Karpas-422 (cell line): ENCODE results near the gene NFIX. TPM values are rescaled to one million over a fixed set of nuclear protein-coding genes. Genes with fewer than 3 reads are reported as not detected.
"Not testable (repeated sequence)": the region's sequence is repeated elsewhere in the genome, so short reads cannot be mapped to it uniquely, and the experiment has no call there.

ENCODE experiments used
- DNase-seq: peaks from one replicate; pipeline ENCODE4 v3.0.0-alpha.2; 2015
- H2AFZ ChIP-seq: fragments of 200-600 bp; sonication (generic); 2 replicates; pipeline ENCODE4 v1.6.1; 2014; ENCODE audit warnings: antibody characterized with exemption, low read length, mixed read lengths
- H3K27ac ChIP-seq: fragments of 200-600 bp; sonication (generic); 2 replicates; pipeline ENCODE4 v1.5.1; 2014; ENCODE audit warnings: mild to moderate bottlenecking, low read length, moderate library complexity
- H3K27me3 ChIP-seq: fragments of 200-600 bp; sonication (generic); 2 replicates; pipeline ENCODE4 v1.6.1; 2014; ENCODE audit warnings: low read length, mixed read lengths
- H3K36me3 ChIP-seq: fragments of 200-600 bp; sonication (generic); 2 replicates; pipeline ENCODE4 v1.6.1; 2014; ENCODE audit warnings: low read length, mixed read lengths; ENCODE audit not compliant: insufficient read depth
- H3K4me1 ChIP-seq: fragments of 200-600 bp; sonication (generic); 2 replicates; pipeline ENCODE4 v1.6.1; 2014; ENCODE audit warnings: mild to moderate bottlenecking, low read length, mixed read lengths
- H3K4me2 ChIP-seq: fragments of 200-600 bp; sonication (generic); 2 replicates; pipeline ENCODE4 v1.6.1; 2014; ENCODE audit warnings: low read length, low read depth, mild to moderate bottlenecking; ENCODE audit not compliant: poor library complexity, severe bottlenecking
- H3K4me3 ChIP-seq: fragments of 200-600 bp; sonication (generic); 2 replicates; pipeline ENCODE4 v1.5.1; 2014; ENCODE audit warnings: mild to moderate bottlenecking, antibody characterized with exemption, low read length, mixed read lengths
- H3K79me2 ChIP-seq: fragments of 200-600 bp; sonication (generic); 2 replicates; pipeline ENCODE4 v1.6.1; 2014; ENCODE audit warnings: mild to moderate bottlenecking, low read length, mixed read lengths
- H3K9ac ChIP-seq: fragments of 200-600 bp; sonication (generic); 2 replicates; pipeline ENCODE4 v1.6.0; 2014; ENCODE audit warnings: low read length
- H3K9me2 ChIP-seq: fragments of 200-600 bp; sonication (generic), shearing (Covaris generic); replicated peaks from 2 replicates; pipeline ENCODE4 v1.6.0; 2014; ENCODE audit warnings: mild to moderate bottlenecking, low read length, moderate library complexity; ENCODE audit not compliant: insufficient read depth
- H3K9me3 ChIP-seq: fragments of 300-700, 200-600 bp; sonication (generic); 2 replicates; pipeline ENCODE4 v1.6.1; 2014; ENCODE audit warnings: low read length, mixed read lengths
- H4K20me1 ChIP-seq: fragments of 200-600 bp; sonication (generic); 2 replicates; pipeline ENCODE4 v1.6.1; 2014; ENCODE audit warnings: mild to moderate bottlenecking, antibody characterized with exemption, low read length, low read depth; ENCODE audit not compliant: insufficient read depth
- total RNA-seq: library from RNA; depleted of rRNA; stranded (reverse); fragments of >200 nt; shearing (Covaris generic); gene quantifications from 2 replicates; pipeline ENCODE4 v1.2.3, GENCODE V29; 2014; ENCODE audit warnings: low replicate concordance

NFIX gene
- total RNA-seq, 1 experiment from 2014 or later = 0.04 TPM

DNA sequence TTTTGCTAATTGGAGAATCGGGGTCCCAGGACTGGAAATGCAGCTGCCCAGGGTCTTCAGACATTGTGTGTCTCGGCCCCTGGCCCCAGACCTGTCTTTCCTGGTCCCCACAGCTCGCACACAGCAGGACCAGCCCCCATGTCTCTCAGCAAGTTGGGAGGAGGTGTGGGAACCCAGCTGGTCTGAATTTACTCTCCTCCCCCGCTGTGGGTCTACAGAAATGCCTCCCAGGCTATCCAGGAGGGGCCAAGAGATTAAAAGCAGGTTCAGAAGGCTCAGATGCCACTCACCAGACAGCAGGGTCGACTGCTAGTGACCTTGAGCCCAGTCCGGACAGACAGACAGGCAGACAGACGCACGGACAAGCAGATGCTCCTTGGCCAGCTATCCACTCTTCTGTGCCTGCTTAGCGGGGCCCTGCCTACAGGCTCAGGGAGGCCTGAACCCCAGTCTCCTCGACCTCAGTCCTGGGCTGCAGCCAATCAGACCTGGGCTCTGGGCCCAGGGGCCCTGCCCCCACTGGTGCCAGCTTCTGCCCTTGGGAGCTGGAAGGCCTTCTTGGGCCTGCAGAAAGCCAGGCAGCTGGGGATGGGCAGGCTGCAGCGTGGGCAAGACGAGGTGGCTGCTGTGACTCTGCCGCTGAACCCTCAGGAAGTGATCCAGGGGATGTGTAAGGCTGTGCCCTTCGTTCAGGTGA is 25.8 kb upstream of the NFIX start, which contains the start of gene DAND5:
Gene DAND5, plus strand, starts transcription at position 285 of the 697 bp plus-strand sequence. Its CDS starts 85 bp downstream, at position 370.
- H3K36me3 ChIP-seq = no peaks in the 10 kb centered on the region
- no peaks in the 10 kb centered on the region for H3K79me2 ChIP-seq
- no peak for DNase-seq
- H3K9ac ChIP-seq = no peak within 1 kb of the TSS
- no peak within 1 kb of the TSS for H3K4me2 ChIP-seq
- H3K27me3 ChIP-seq = no peaks in the 10 kb centered on the region
- no peaks in the 10 kb centered on the region for H4K20me1 ChIP-seq
- H2AFZ ChIP-seq = no peak within 1 kb of the TSS
- H3K4me3 ChIP-seq = no peak within 1 kb of the TSS
- no peaks in the 10 kb centered on the region for H3K9me3 ChIP-seq
- H3K4me1 ChIP-seq = peaks cover 7% of the 10 kb centered on the region
- H3K27ac ChIP-seq = no peak within 1 kb of the TSS
- no peaks in the 10 kb centered on the region for H3K9me2 ChIP-seq

- H4K20me1 ChIP-seq = no peaks in the 10 kb centered on the region
- no peak overlapping the region for H2AFZ ChIP-seq
- no peaks in the 10 kb centered on the region for H3K27me3 ChIP-seq
- H3K79me2 ChIP-seq = no peaks in the 10 kb centered on the region
- no peaks in the 10 kb centered on the region for H3K36me3 ChIP-seq
- no peak overlapping the region for H3K9ac ChIP-seq
- H3K4me1 ChIP-seq = peaks cover 4% of the 10 kb centered on the region
- H3K27ac ChIP-seq = no peak overlapping the region
- H3K4me3 ChIP-seq = no peak overlapping the region
- H3K9me3 ChIP-seq = no peaks in the 10 kb centered on the region
- no peaks in the 10 kb centered on the region for H3K9me2 ChIP-seq
- H3K4me2 ChIP-seq = no peak overlapping the region
- DNase-seq = no peak
Measured at GRCh38 chr19:12970070-12970820, 25.0 kb upstream of the NFIX start.

DNA sequence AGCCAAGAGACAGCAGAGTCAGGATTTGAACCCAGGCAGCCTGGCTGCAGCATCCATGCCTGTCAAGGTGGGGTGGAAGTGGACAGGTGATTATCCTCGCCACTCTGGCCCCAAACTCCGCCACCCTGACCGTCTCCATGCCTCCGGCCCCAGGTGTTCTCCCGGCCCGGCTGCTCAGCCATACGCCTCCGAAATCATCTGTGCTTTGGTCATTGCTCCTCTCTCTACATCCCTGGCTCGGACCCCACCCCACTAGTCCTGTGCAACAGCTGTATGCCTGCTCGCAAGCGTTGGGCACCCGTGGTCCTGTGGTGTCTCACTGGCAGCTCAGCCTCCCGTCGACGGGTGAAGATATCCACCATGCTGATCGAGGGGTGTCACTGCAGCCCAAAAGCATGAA is 22.0 kb upstream of the NFIX start:
- Histone ChIP-seq H2AFZ (no peak overlapping the region), H3K4me2 (no peak overlapping the region), H3K9me3 (no peaks in the 10 kb centered on the region), H3K27ac (no peak overlapping the region), H3K4me3 (no peak overlapping the region), H3K27me3 (no peaks in the 10 kb centered on the region), H3K4me1 (no peaks in the 10 kb centered on the region), H4K20me1 (no peaks in the 10 kb centered on the region), H3K36me3 (no peaks in the 10 kb centered on the region), H3K9ac (no peak overlapping the region), H3K79me2 (no peaks in the 10 kb centered on the region), H3K9me2 (no peaks in the 10 kb centered on the region)
- DNase-seq = no peak

DNA sequence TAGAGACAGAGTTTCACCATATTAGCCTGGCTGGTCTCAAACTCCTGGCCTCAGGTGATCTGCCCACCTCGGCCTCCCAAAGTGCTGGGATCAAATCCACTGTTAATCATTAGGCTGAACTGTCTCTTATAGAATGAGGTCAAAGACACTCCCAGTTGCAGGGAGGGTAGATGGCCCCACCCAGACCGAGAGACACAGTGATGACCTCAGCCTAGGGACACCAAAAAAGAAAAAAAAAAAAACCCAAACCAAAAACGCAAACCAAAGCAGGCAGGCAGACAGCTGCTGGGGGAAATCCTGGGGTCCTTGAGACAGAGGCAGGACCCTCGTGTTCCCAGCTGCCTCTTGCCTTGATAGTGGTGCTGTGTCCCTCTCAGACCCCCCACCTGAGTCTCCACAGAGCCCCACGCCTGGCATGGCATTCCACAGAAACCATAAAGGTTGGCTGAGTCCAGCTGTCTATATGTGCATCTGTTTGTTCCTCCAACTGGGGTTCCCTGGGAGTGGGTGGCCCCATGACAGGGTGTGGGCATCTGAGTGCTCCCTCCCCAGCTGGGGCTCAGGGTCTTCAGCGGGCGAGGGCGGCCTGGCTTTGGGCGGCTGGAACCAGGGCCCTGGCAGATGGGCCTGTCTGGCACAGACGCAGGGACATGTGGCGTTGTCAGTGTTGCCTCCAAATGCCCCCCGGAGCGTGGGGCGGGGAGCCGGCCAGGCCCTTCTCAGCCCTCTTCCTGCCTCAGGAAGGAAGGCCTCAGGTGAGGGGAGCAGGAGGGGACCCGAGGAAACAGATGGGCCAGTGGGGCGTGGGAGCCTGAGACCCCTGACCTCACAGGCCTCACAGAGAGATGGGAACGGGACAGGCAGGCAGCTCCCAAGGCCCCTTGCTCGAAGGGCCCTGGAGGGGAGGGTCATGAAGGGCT is 20.7 kb upstream of the NFIX start:
- H3K4me2 ChIP-seq = no peak overlapping the region

GRCh38 chr19:12975221-12975741 is 20.0 kb upstream of the NFIX start:
- no peak for DNase-seq
- no peaks in the 10 kb centered on the region for H3K9me2 ChIP-seq
- no peaks in the 10 kb centered on the region for H3K4me1 ChIP-seq
- H3K79me2 ChIP-seq = no peaks in the 10 kb centered on the region
- no peaks in the 10 kb centered on the region for H4K20me1 ChIP-seq
- H3K36me3 ChIP-seq = no peaks in the 10 kb centered on the region
- no peaks in the 10 kb centered on the region for H3K27me3 ChIP-seq
- no peak overlapping the region for H3K9ac ChIP-seq
- no peak overlapping the region for H3K27ac ChIP-seq
- no peak overlapping the region for H3K4me3 ChIP-seq
- H3K4me2 ChIP-seq = no peak overlapping the region
- H3K9me3 ChIP-seq = no peaks in the 10 kb centered on the region
- H2AFZ ChIP-seq = no peak overlapping the region

More for the DNA sequence above, 20.7 kb upstream of the NFIX start:
- Histone ChIP-seq H3K4me3 (no peak overlapping the region), H2AFZ (no peak overlapping the region), H3K9me2 (no peaks in the 10 kb centered on the region), H3K36me3 (no peaks in the 10 kb centered on the region), H3K27me3 (no peaks in the 10 kb centered on the region), H3K9ac (no peak overlapping the region), H4K20me1 (no peaks in the 10 kb centered on the region), H3K27ac (no peak overlapping the region), H3K9me3 (no peaks in the 10 kb centered on the region), H3K79me2 (no peaks in the 10 kb centered on the region), H3K4me1 (no peaks in the 10 kb centered on the region)
- DNase-seq = no peak

- not testable (repeated sequence) for H3K9me2 ChIP-seq, H3K4me3 ChIP-seq, H3K4me1 ChIP-seq, H3K27ac ChIP-seq, H3K4me2 ChIP-seq, DNase-seq, H4K20me1 ChIP-seq, H3K36me3 ChIP-seq, H2AFZ ChIP-seq, H3K9ac ChIP-seq, H3K79me2 ChIP-seq, H3K9me3 ChIP-seq, H3K27me3 ChIP-seq
Measured at GRCh38 chr19:12976109-12976508, 19.2 kb upstream of the NFIX start.

DNA sequence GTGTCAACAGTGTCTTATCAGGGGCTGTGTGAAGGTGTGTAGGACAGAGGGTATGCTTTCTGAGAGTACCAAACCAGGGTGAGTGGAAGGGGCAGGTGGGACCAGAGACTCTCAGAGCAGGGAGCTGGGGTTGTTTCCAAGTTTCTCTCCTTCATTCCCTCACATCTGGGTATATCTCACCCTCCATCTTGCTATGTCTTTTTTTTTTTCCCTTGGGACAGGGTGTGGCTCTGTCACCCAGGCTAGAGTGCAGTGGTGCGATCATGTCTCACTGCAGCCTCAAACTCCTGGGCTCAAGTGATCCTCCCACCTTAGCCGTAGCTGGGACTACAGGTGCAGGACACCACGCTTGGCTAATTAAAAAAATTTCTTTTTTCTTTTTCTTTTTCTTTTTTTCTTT is 15.3 kb upstream of the NFIX start:
- Histone ChIP-seq H3K27me3 (no peaks in the 10 kb centered on the region), H3K4me1 (peaks cover 5% of the 10 kb centered on the region), H3K36me3 (no peaks in the 10 kb centered on the region), H2AFZ (no peak overlapping the region), H3K9ac (no peak overlapping the region), H3K9me3 (no peaks in the 10 kb centered on the region), H3K9me2 (no peaks in the 10 kb centered on the region), H3K4me2 (no peak overlapping the region), H3K27ac (no peak overlapping the region), H3K4me3 (no peak overlapping the region), H3K79me2 (no peaks in the 10 kb centered on the region), H4K20me1 (no peaks in the 10 kb centered on the region)
- DNase-seq = no peak

DNA sequence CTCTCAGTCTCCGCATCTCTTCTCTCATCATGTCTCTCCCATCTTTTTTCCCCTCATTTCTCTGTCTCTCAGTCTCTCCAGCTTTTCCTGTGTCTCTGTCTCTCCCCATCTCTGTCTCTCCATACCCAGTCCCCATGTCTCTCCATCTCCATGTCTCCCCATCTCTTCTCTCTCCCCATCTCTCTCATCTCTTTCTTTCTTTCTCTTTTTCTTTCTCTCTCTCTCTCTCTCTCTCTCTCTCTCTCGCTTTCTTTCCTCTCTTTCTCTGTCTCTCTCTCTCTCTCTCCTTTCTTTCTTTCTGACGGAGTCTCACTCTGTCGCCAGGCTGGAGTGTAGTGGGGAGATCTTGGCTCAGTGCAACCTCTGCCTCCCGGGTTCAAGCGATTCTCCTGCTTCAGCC is 12.6 kb upstream of the NFIX start:
- no peaks in the 10 kb centered on the region for H3K36me3 ChIP-seq
- H3K27ac ChIP-seq = no peak overlapping the region
- no peak overlapping the region for H2AFZ ChIP-seq
- H3K79me2 ChIP-seq = no peaks in the 10 kb centered on the region
- no peak overlapping the region for H3K4me3 ChIP-seq
- no peak overlapping the region for H3K4me2 ChIP-seq
- no peaks in the 10 kb centered on the region for H3K9me3 ChIP-seq
- no peaks in the 10 kb centered on the region for H4K20me1 ChIP-seq
- H3K4me1 ChIP-seq = peaks cover 5% of the 10 kb centered on the region
- DNase-seq = no peak
- no peaks in the 10 kb centered on the region for H3K27me3 ChIP-seq
- no peaks in the 10 kb centered on the region for H3K9me2 ChIP-seq
- no peak overlapping the region for H3K9ac ChIP-seq
